ENCODE results near the gene ZNF683. TPM values are rescaled to one million over a fixed set of nuclear protein-coding genes. Genes with fewer than 3 reads are reported as not detected.

The ZNF683 gene
- total and polyA plus RNA-seq, 2 donors (not counting 3 experiments of a cell fraction or from before 2014, with no cell fraction given) = not detected

DNA sequence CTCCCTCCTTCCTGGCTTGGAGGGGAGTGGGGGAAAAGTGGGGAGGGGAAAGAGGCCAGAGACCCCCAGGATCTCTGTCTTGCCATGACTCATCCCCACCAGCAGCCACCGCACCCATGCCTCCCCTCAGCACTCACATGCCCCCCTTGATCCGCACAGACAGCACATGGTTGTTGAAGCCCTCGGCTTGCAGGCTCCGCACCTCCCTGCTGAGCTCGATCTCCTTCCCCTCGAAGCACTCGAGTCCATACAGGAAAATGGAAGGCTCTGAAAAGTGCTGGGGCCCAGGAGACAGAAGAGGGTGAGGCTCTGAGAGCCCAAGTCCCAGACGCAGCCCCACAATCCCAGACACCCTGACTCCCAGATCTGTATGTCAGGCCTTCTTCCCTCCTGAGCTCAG, 44.0 kb downstream of the ZNF683 start:
- dilution Hi-C loops (cut with MboI; ENCODE audit: extremely low pct_ligation_motif_present, low sequenced_read_pairs) = no loop called here
- no peak overlapping the region for H3K27ac ChIP-seq (ENCODE audit: insufficient read depth, low read depth, low read length)
- TF ChIP-seq POLR2AphosphoS5 (IDR thresholded peaks at IDR 0.05; ENCODE audit: insufficient read depth, low read depth, low read length) (no peak), MYC (IDR thresholded peaks at IDR 0.05; ENCODE audit: low read depth, low read length) (no peak), JUN (IDR thresholded peaks at IDR 0.05; ENCODE audit: borderline replicate concordance, insufficient read depth, insufficient read length, low read depth) (no peak), GATA2 (IDR thresholded peaks at IDR 0.05; ENCODE audit: insufficient read depth, insufficient read length, low read depth, low read length) (no peak), FOS (IDR thresholded peaks at IDR 0.05; ENCODE audit: borderline replicate concordance, insufficient read depth, low read length) (no peak), POLR2A (IDR thresholded peaks at IDR 0.05; ENCODE audit: low read depth, low read length) (no peak)
- TF ChIP-seq, protein P1, sequence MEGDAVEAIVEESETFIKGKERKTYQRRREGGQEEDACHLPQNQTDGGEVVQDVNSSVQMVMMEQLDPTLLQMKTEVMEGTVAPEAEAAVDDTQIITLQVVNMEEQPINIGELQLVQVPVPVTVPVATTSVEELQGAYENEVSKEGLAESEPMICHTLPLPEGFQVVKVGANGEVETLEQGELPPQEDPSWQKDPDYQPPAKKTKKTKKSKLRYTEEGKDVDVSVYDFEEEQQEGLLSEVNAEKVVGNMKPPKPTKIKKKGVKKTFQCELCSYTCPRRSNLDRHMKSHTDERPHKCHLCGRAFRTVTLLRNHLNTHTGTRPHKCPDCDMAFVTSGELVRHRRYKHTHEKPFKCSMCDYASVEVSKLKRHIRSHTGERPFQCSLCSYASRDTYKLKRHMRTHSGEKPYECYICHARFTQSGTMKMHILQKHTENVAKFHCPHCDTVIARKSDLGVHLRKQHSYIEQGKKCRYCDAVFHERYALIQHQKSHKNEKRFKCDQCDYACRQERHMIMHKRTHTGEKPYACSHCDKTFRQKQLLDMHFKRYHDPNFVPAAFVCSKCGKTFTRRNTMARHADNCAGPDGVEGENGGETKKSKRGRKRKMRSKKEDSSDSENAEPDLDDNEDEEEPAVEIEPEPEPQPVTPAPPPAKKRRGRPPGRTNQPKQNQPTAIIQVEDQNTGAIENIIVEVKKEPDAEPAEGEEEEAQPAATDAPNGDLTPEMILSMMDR (IDR thresholded peaks at IDR 0.05; ENCODE audit: extremely low read depth in 1 of 2, insufficient read depth in 1 of 2, low read depth in 1 of 2, low read length in 2 of 2) = no peak
- no peaks in the 10 kb centered on the region for H3K9me1 ChIP-seq (replicated peaks; ENCODE audit: control insufficient read depth, extremely low read depth, insufficient read depth, low read length)
- no peak overlapping the region for H3K9ac ChIP-seq (replicated peaks; ENCODE audit: extremely low read depth, insufficient read depth, low read length)
- BruUV-seq (replicated peaks) = no TSS peak
- H2AFZ ChIP-seq (ENCODE audit: low read depth, low read length) = no peak overlapping the region
- FAIRE-seq (no peak), DNase-seq (ENCODE audit: low read depth, low spot score) (no peak)
- no peaks in the 10 kb centered on the region for H3K4me1 ChIP-seq (ENCODE audit: control insufficient read depth, extremely low read depth, insufficient read depth, low read length)
- H4K20me1 ChIP-seq (replicated peaks; ENCODE audit: control insufficient read depth, extremely low read depth, insufficient read depth, low read length) = no peaks in the 10 kb centered on the region
- no peak overlapping the region for H3K4me2 ChIP-seq (ENCODE audit: insufficient read depth, low read length)
- no peak overlapping the region for H3K4me3 ChIP-seq (replicated peaks in 1 of 3; ENCODE audit: insufficient read depth in 1 of 3, low read depth in 1 of 3, low read length in 3 of 3)
- no peaks in the 10 kb centered on the region for H3K27me3 ChIP-seq (ENCODE audit: control insufficient read depth in 2 of 2, insufficient read depth in 2 of 2, low read length in 2 of 2)
- POLR2A ChIA-PET = no interaction called here
- no peaks in the 10 kb centered on the region for H3K9me3 ChIP-seq (replicated peaks; ENCODE audit: control insufficient read depth, insufficient read depth, low read length)
- H3K79me2 ChIP-seq (ENCODE audit: control insufficient read depth, insufficient read depth, low read length) = no peaks in the 10 kb centered on the region
- H3K36me3 ChIP-seq (ENCODE audit: control insufficient read depth in 2 of 2, extremely low read depth in 1 of 2, insufficient read depth in 2 of 2, low read length in 2 of 2) = no peaks in the 10 kb centered on the region
- CTCF ChIA-PET = interaction anchor here (1.0 to 1.7 kb wide), 3 partner anchors 10 to 89 kb away, joined by 3 to 6 read pairs (median 3); no protein-coding TSS in a partner anchor
- intact Hi-C loops (cut with micrococcal nuclease) = no loop called here

Data from endothelial cell of umbilical vein (primary cell).